Gastrocnemius medialis (tissue), 4 donors: ENCODE measurements around the gene TNNT3.

Experiments
- POLR2A ChIP-seq, 2 donors: fragments of 450-650 bp; IDR thresholded peaks; one replicate each; pipeline ENCODE4 v1.6.1; 2017; ENCODE audit warnings: antibody characterized with exemption in 2 of 2, mild to moderate bottlenecking in 2 of 2, moderate library complexity in 2 of 2
- TF ChIP-seq, protein P1 (sequence below), 5 experiments: fragments of 450-650 bp in 3 of 5; fragments of 200-600 bp in 2 of 5; sonication (generic) in 2 of 5; IDR thresholded peaks in 4 of 5; conservative IDR thresholded peaks in 1 of 5; 1 replicate in 4 of 5; 2 replicates in 1 of 5; pipeline ENCODE4 v1.5.1; 2016 to 2019; ENCODE audit warnings: antibody characterized with exemption in 5 of 5, mild to moderate bottlenecking in 3 of 5, moderate library complexity in 3 of 5

DNA sequence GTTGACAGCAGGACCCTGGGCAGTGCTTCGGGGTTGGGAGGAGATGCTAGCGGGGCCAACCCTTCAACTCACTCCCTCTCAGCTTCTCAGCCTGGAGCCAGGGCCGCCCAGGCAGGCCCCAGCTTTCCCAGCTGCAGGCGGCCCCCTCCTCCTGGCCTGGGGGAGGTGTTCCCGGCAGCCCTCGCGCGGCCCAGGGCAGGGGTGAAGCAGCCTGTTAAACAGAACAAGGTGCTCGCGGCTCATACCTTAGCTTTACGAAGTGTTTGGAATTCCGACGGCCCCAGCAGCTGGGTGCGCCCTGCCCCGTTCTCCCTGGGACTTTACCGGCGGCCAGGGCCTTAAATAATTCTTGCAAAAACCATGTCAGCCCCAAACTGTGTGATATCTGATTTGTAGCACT, 44.8 kb downstream of the TNNT3 start:
- no peak for TF ChIP-seq POLR2A (IDR thresholded peaks at IDR 0.05)
- TF ChIP-seq, protein P1, sequence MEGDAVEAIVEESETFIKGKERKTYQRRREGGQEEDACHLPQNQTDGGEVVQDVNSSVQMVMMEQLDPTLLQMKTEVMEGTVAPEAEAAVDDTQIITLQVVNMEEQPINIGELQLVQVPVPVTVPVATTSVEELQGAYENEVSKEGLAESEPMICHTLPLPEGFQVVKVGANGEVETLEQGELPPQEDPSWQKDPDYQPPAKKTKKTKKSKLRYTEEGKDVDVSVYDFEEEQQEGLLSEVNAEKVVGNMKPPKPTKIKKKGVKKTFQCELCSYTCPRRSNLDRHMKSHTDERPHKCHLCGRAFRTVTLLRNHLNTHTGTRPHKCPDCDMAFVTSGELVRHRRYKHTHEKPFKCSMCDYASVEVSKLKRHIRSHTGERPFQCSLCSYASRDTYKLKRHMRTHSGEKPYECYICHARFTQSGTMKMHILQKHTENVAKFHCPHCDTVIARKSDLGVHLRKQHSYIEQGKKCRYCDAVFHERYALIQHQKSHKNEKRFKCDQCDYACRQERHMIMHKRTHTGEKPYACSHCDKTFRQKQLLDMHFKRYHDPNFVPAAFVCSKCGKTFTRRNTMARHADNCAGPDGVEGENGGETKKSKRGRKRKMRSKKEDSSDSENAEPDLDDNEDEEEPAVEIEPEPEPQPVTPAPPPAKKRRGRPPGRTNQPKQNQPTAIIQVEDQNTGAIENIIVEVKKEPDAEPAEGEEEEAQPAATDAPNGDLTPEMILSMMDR (IDR thresholded peaks at IDR 0.05 in 4 of 5, conservative IDR thresholded peaks at IDR 0.05 in 1 of 5) = no peak
